ENCODE data around the gene ETHE1.

The ETHE1 gene

GRCh38 chr19:43545981-43546380 lies 19.0 kb upstream of the ETHE1 start:
- H3K36me3 ChIP-seq (ENCODE audit: low read depth): peaks cover 33% of the 10 kb centered on the region
- H3K4me1 ChIP-seq (ENCODE audit: insufficient read depth, poor library complexity, severe bottlenecking): no peaks in the 10 kb centered on the region
- no peak for ATAC-seq (ENCODE audit: low read depth)

GRCh38 chr19:43545276-43545675 lies 18.3 kb upstream of the ETHE1 start:
- no peak for ATAC-seq (ENCODE audit: low read depth)
- H3K4me3 ChIP-seq (ENCODE audit: severe bottlenecking): no peak overlapping the region
- peaks cover 33% of the 10 kb centered on the region for H3K36me3 ChIP-seq (ENCODE audit: low read depth)
- no peaks in the 10 kb centered on the region for H3K27me3 ChIP-seq (ENCODE audit: insufficient read depth, poor library complexity, severe bottlenecking)
- no peak for TF ChIP-seq CTCF (IDR thresholded peaks at IDR 0.05; ENCODE audit: poor library complexity, severe bottlenecking)
- no peaks in the 10 kb centered on the region for H3K4me1 ChIP-seq (ENCODE audit: insufficient read depth, poor library complexity, severe bottlenecking)
- no peak for DNase-seq (ENCODE audit: low spot score)
- H3K27ac ChIP-seq (ENCODE audit: poor library complexity, severe bottlenecking): no peak overlapping the region
- no peaks in the 10 kb centered on the region for H3K9me3 ChIP-seq (ENCODE audit: severe bottlenecking)

More at GRCh38 chr19:43545981-43546380, 19.0 kb upstream of the ETHE1 start:
- Histone ChIP-seq H3K9me3 (ENCODE audit: severe bottlenecking) (no peaks in the 10 kb centered on the region), H3K4me3 (ENCODE audit: severe bottlenecking) (no peak overlapping the region), H3K27ac (ENCODE audit: poor library complexity, severe bottlenecking) (no peak overlapping the region), H3K27me3 (ENCODE audit: insufficient read depth, poor library complexity, severe bottlenecking) (no peaks in the 10 kb centered on the region)
- DNase-seq (ENCODE audit: low spot score): no peak
- TF ChIP-seq CTCF (IDR thresholded peaks at IDR 0.05; ENCODE audit: poor library complexity, severe bottlenecking): no peak

- no peak for ATAC-seq (ENCODE audit: low read depth)
- Histone ChIP-seq H3K27ac (ENCODE audit: poor library complexity, severe bottlenecking) (no peak overlapping the region), H3K36me3 (ENCODE audit: low read depth) (peaks cover 31% of the 10 kb centered on the region), H3K9me3 (ENCODE audit: severe bottlenecking) (no peaks in the 10 kb centered on the region), H3K27me3 (ENCODE audit: insufficient read depth, poor library complexity, severe bottlenecking) (no peaks in the 10 kb centered on the region), H3K4me3 (ENCODE audit: severe bottlenecking) (no peak overlapping the region), H3K4me1 (ENCODE audit: insufficient read depth, poor library complexity, severe bottlenecking) (no peaks in the 10 kb centered on the region)
- no peak for TF ChIP-seq CTCF (IDR thresholded peaks at IDR 0.05; ENCODE audit: poor library complexity, severe bottlenecking)
- no peak for DNase-seq (ENCODE audit: low spot score)
Measured at GRCh38 chr19:43544077-43544476, 17.1 kb upstream of the ETHE1 start.

GRCh38 chr19:43541920-43542650 lies 15.1 kb upstream of the ETHE1 start:
- Histone ChIP-seq H3K36me3 (ENCODE audit: low read depth) (peaks cover 40% of the 10 kb centered on the region), H3K4me3 (ENCODE audit: severe bottlenecking) (no peak overlapping the region), H3K9me3 (ENCODE audit: severe bottlenecking) (no peaks in the 10 kb centered on the region), H3K27me3 (ENCODE audit: insufficient read depth, poor library complexity, severe bottlenecking) (no peaks in the 10 kb centered on the region), H3K27ac (ENCODE audit: poor library complexity, severe bottlenecking) (no peak overlapping the region), H3K4me1 (ENCODE audit: insufficient read depth, poor library complexity, severe bottlenecking) (no peaks in the 10 kb centered on the region)
- no peak for DNase-seq (ENCODE audit: low spot score)
- no peak for ATAC-seq (ENCODE audit: low read depth)
- no peak for TF ChIP-seq CTCF (IDR thresholded peaks at IDR 0.05; ENCODE audit: poor library complexity, severe bottlenecking)

GRCh38 chr19:43540381-43540780 lies 13.4 kb upstream of the ETHE1 start:
- no peaks in the 10 kb centered on the region for H3K27me3 ChIP-seq (ENCODE audit: insufficient read depth, poor library complexity, severe bottlenecking)
- no peak overlapping the region for H3K27ac ChIP-seq (ENCODE audit: poor library complexity, severe bottlenecking)
- ATAC-seq (ENCODE audit: low read depth) (no peak), DNase-seq (ENCODE audit: low spot score) (no peak)
- no peaks in the 10 kb centered on the region for H3K4me1 ChIP-seq (ENCODE audit: insufficient read depth, poor library complexity, severe bottlenecking)
- no peaks in the 10 kb centered on the region for H3K9me3 ChIP-seq (ENCODE audit: severe bottlenecking)
- no peak for TF ChIP-seq CTCF (IDR thresholded peaks at IDR 0.05; ENCODE audit: poor library complexity, severe bottlenecking)
- H3K4me3 ChIP-seq (ENCODE audit: severe bottlenecking): no peak overlapping the region
- peaks cover 40% of the 10 kb centered on the region for H3K36me3 ChIP-seq (ENCODE audit: low read depth)

Measured in RWPE2 (cell line).